Measurements from ENCODE around the gene GNA15.

DNA sequence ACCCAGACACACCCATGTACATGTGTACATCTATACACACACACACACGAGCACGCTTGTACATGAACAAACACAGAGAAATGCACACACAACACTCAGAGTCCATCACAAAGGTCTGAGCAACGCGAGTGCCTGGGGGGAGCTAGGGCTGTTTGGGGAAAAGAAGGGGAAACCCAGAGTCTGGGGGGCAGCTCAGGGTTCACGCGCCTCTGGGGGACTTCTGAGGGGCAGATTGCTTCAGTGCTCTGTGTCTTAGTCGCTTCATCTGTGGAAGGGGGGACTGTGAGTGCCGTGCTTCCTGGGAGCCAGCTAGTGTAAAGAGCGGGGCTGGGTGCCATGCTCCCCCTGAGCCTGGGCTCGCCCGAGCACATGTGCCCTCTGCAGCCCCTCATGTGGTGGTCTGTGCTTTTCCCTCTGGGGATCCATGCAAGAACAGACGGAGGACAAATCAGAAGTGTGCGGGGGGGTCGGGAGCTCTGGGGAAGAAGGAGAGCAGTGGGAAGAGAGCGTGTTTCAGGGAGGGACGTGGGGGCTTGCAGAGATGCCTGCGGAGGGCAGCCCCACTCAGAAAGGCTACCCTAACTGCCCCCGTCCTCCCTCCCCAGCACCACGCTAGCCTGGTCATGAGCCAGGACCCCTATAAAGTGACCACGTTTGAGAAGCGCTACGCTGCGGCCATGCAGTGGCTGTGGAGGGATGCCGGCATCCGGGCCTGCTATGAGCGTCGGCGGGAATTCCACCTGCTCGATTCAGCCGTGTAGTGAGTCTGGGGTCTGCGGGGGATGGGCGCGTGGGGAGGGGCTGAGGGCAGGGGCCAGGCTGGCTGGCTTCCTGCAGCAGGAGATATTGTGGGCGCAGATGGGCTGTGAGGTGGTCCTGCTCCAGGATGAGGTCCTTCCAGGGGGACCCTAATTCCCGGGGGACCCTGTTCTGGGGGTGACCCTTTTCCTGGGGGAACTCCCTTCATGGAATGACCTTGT, 14.0 kb downstream of the GNA15 start:
- no peak for TF ChIP-seq CTCF (IDR thresholded peaks at IDR 0.05; ENCODE audit: poor library complexity)
- no peak for TF ChIP-seq EZH2 (IDR thresholded peaks at IDR 0.05; ENCODE audit: borderline replicate concordance)
- TF ChIP-seq EZH2phosphoT487 (IDR thresholded peaks at IDR 0.05; ENCODE audit: low read depth, severe bottlenecking, unreplicated experiment) = no peak
